K562 (cell line): ENCODE data around the gene TTC19. TPM values are rescaled to one million over a fixed set of nuclear protein-coding genes. Genes with fewer than 3 reads are reported as not detected.

ENCODE experiments used
- ATAC-seq: fragments of 200-7000 bp; cut with Tn5 transposase; 3 replicates; pipeline ENCODE4 v1.9.1; 2020; ENCODE audit warnings: moderate library complexity
- BruUV-seq: library from RNA; stranded (reverse); fragments of 400-500 nt; replicated peaks from 2 replicates; lab custom pipeline; 2021; lab: Mats Ljungman, UMichigan
- CTCF ChIA-PET: fragments of 300-600 bp; formaldehyde crosslinking; extraction: SDS; loops from one replicate; lab custom pipeline; 2021; ENCODE audit warnings: low intra/inter-chr PET ratio; lab: Yijun Ruan, JAX
- POLR2A ChIA-PET: fragments of 300-600, 350-650 bp; sonication (Branson Sonifier 250); formaldehyde crosslinking; extraction: SDS; loops from one replicate; lab custom pipeline; 2021; ENCODE audit warnings: antibody characterized with exemption, inconsistent platforms; lab: Yijun Ruan, JAX
- DNase-seq, 4 experiments: peaks; one replicate each; pipeline versions ENCODE4 v3.0.0 to v3.0.0-alpha.2; 2011 to 2018; ENCODE audit warnings: low spot score in 3 of 4, mixed read lengths in 3 of 4; ENCODE audit errors: extremely low read depth in 1 of 4
- FAIRE-seq: peaks from 2 replicates; lab custom pipeline; 2011; peaks lifted over from hg19 to GRCh38; lab: Jason Lieb, UNC
- H2AFZ ChIP-seq: 2 replicates; pipeline ENCODE4 v1.6.0; 2011; ENCODE audit warnings: low read depth, low read length, control low read depth, inconsistent platforms
- H3K27ac ChIP-seq: fragments of 200-600 bp; 3 replicates; pipeline ENCODE4 v1.8.0; 2011; ENCODE audit warnings: low read depth, mild to moderate bottlenecking, control low read depth, inconsistent platforms, low read length, moderate library complexity, mixed read lengths; ENCODE audit errors: extremely low read depth
- H3K27me3 ChIP-seq, 2 experiments: fragments of 300-600 bp in 1 of 2; 2 replicates in 1 of 2; 3 replicates in 1 of 2; pipeline versions ENCODE4 v1.6.0 to v1.8.0; 2011; ENCODE audit warnings: inconsistent platforms in 2 of 2, low read length in 2 of 2, mild to moderate bottlenecking in 1 of 2, mixed read lengths in 1 of 2, moderate library complexity in 1 of 2; ENCODE audit not compliant: control insufficient read depth in 2 of 2, insufficient read depth in 2 of 2
- H3K36me3 ChIP-seq: fragments of 300-600 bp; 3 replicates; pipeline ENCODE4 v1.8.0; 2011; ENCODE audit warnings: mild to moderate bottlenecking, low read length, inconsistent platforms; ENCODE audit not compliant: control insufficient read depth, insufficient read depth
- H3K4me1 ChIP-seq, 2 experiments: fragments of 200-600 bp in 1 of 2; replicated peaks in 1 of 2; 2 replicates in 1 of 2; 3 replicates in 1 of 2; pipeline versions ENCODE4 v1.5.1 to v1.8.0; 2011; ENCODE audit warnings: inconsistent platforms in 2 of 2, low read length in 2 of 2, mild to moderate bottlenecking in 1 of 2, mixed read lengths in 1 of 2, moderate library complexity in 1 of 2; ENCODE audit not compliant: control insufficient read depth in 2 of 2, insufficient read depth in 2 of 2
- H3K4me2 ChIP-seq: 2 replicates; pipeline ENCODE4 v1.6.1; 2011; ENCODE audit warnings: low read length, control low read depth, inconsistent platforms, mixed read lengths; ENCODE audit not compliant: insufficient read depth
- H3K4me3 ChIP-seq: fragments of 200-600 bp; sonication (generic), shearing (Covaris generic); 2 replicates; pipeline ENCODE4 v1.5.1; 2016; ENCODE audit warnings: control low read depth, inconsistent platforms
- H3K79me2 ChIP-seq: fragments of 200-600 bp; 3 replicates; pipeline ENCODE4 v1.8.0; 2011; ENCODE audit warnings: low read length, inconsistent platforms; ENCODE audit not compliant: control insufficient read depth, insufficient read depth
- H3K9ac ChIP-seq, 2 experiments: 2 replicates each; pipeline versions ENCODE4 v1.6.0 to v1.6.1; 2011; ENCODE audit warnings: low read depth in 2 of 2, low read length in 2 of 2, control low read depth in 1 of 2, inconsistent platforms in 1 of 2, mild to moderate bottlenecking in 1 of 2, mixed read lengths in 1 of 2; ENCODE audit not compliant: insufficient read depth in 1 of 2
- H3K9me1 ChIP-seq: one replicate; pipeline ENCODE4 v1.6.0; 2011; ENCODE audit warnings: inconsistent platforms, mild to moderate bottlenecking, low read length, moderate library complexity; ENCODE audit not compliant: control insufficient read depth, insufficient read depth
- H3K9me3 ChIP-seq: replicated peaks from 2 replicates; pipeline ENCODE4 v1.5.1; 2011; ENCODE audit warnings: low read depth, low read length, inconsistent platforms; ENCODE audit not compliant: control insufficient read depth, insufficient read depth
- H4K20me1 ChIP-seq: replicated peaks from 2 replicates; pipeline ENCODE4 v1.6.1; 2011; ENCODE audit warnings: low read length, inconsistent platforms, mixed read lengths; ENCODE audit not compliant: control insufficient read depth, insufficient read depth
- FUS ChIP-seq: fragments of 200-400 bp; formaldehyde crosslinking; optimal IDR thresholded peaks from 2 replicates; pipeline ENCODE3; 2017; ENCODE audit warnings: low read depth, low read length
- MTF1 ChIP-seq: fragments of 250-450 bp; sonication (Bioruptor Pico); IDR thresholded peaks from 2 replicates; pipeline ENCODE4 v1.9.0; 2021; ENCODE audit warnings: moderate library complexity, mild to moderate bottlenecking, inconsistent platforms, borderline replicate concordance
- TEAD4 ChIP-seq, 2 experiments: sonication (generic) in 1 of 2; formaldehyde crosslinking in 1 of 2; IDR thresholded peaks; 2 replicates each; pipeline versions ENCODE4 v1.6.1 to v1.8.0; 2012 to 2022; ENCODE audit warnings: borderline replicate concordance in 1 of 2, inconsistent platforms in 1 of 2, low read length in 1 of 2, mild to moderate bottlenecking in 1 of 2, missing genetic modification reagents in 1 of 2
- TOE1 ChIP-seq, 2 experiments: fragments of 450-650 bp in 1 of 2; sonication (generic) in 1 of 2; formaldehyde crosslinking in 1 of 2; IDR thresholded peaks; 2 replicates each; pipeline versions ENCODE4 v1.7.1 to v1.8.0; 2016 to 2022; ENCODE audit warnings: borderline replicate concordance in 2 of 2, mild to moderate bottlenecking in 2 of 2, antibody characterized with exemption in 1 of 2, inconsistent platforms in 1 of 2, low read depth in 1 of 2, missing genetic modification reagents in 1 of 2, moderate library complexity in 1 of 2
- WGBS: fragments of 100-300 bp; shearing (Covaris generic); methylation state at CpG from one replicate; pipeline ENCODE4 v1.1.6; 2016; ENCODE audit warnings: low coverage, mixed read lengths; ENCODE audit not compliant: insufficient coverage; ENCODE audit errors: missing lambda C conversion rate; 5-methylcytosine and 5-hydroxymethylcytosine counted together
- in situ Hi-C: fragments of 300-500 bp; cut with MboI; formaldehyde crosslinking; loops from 4 replicates; pipeline ENCODE4 v1.15.0; 2018; ENCODE audit warnings: inconsistent platforms, mixed read lengths
- intact Hi-C: fragments of 100-400 bp; cut with micrococcal nuclease; formaldehyde crosslinking; loops from 2 replicates; pipeline ENCODE4 v1.14.2; 2022
- polyA plus RNA-seq, 8 experiments: library from polyadenylated mRNA; depleted of rRNA in 4 of 8; stranded (reverse) in 5 of 8; unstranded in 3 of 8; fragments of >200 nt; fragmentation: Nextera tagmentation in 2 of 8; fragmentation: Illumina TruSeq in 1 of 8; extraction: Ambion mirVana in 2 of 8; extraction: Trizol in 1 of 8; gene quantifications; 2 replicates each; pipeline versions ENCODE4 v1.2.1 to v1.2.3, GENCODE V29; 2011 to 2014; ENCODE audit warnings: inconsistent platforms in 1 of 8, missing spikeins in 1 of 8
- total RNA-seq, 7 experiments: library from RNA; depleted of rRNA in 6 of 7; stranded (reverse); fragments of >200 nt in 6 of 7; fragmentation: Illumina TruSeq in 2 of 7; extraction: Trizol in 2 of 7; gene quantifications; 2 replicates each; pipeline versions ENCODE4 v1.2.1 to v1.2.3, GENCODE V29; 2011 to 2021; ENCODE audit warnings: low replicate concordance in 1 of 7

The TTC19 gene
- total and polyA plus RNA-seq, 9 of the 15 experiments (the other 6 are each of a cell fraction or from before 2014, with no cell fraction given): 8.1 to 60.8 (median 25.3) TPM

- WGBS: 77% methylated on average over 4 of the region's 6 CpGs
- Histone ChIP-seq H3K4me1 (peaks cover 19 to 30% of the 10 kb centered on the region in 2 experiments), H4K20me1 (no peaks in the 10 kb centered on the region), H3K79me2 (peaks cover 52% of the 10 kb centered on the region), H2AFZ (no peak overlapping the region), H3K4me2 (no peak overlapping the region), H3K9ac (no peak overlapping the region), H3K4me3 (no peak overlapping the region), H3K27ac (peak overlapping the region; percentile 22; the same call in 1 of the 3 replicates), H3K36me3 (peaks cover 9% of the 10 kb centered on the region; the same call in 2 of the 3 replicates), H3K9me1 (no peaks in the 10 kb centered on the region), H3K27me3 (no peaks in the 10 kb centered on the region), H3K9me3 (no peaks in the 10 kb centered on the region)
- TF ChIP-seq TEAD4 (IDR thresholded peaks at IDR 0.05; ENCODE audit: low read length) (no peak), TEAD4 (CRISPR knock-in tag; IDR thresholded peaks at IDR 0.05; ENCODE audit: borderline replicate concordance) (no peak), FUS (no peak), MTF1 (no peak), TOE1 (IDR thresholded peaks at IDR 0.05; ENCODE audit: borderline replicate concordance) (no peak), TOE1 (CRISPR knock-in tag; IDR thresholded peaks at IDR 0.05; ENCODE audit: borderline replicate concordance, low read depth) (no peak)
- in situ Hi-C loops (loop anchor here (25.0 kb wide), 1 partner anchor 703 kb away; the partner anchor contains the start of gene PMP22), intact Hi-C loops (no loop called here)
- POLR2A ChIA-PET: no interaction called here
- ATAC-seq (no peak), FAIRE-seq (no peak), DNase-seq (no peak)
- no TSS peak for BruUV-seq
- CTCF ChIA-PET: no interaction called here
These were observed 34.1 kb upstream of the TTC19 start for GRCh38 chr17:15965528-15965927.
